HG03442 (cell line): Measurements from ENCODE around the gene TPO.

Source experiments
- ATAC-seq: cut with Tn5 transposase; IDR thresholded peaks from one replicate; pipeline ENCODE4 v1.9.1; 2021; ENCODE audit warnings: mild to moderate bottlenecking, moderate library complexity; ENCODE audit not compliant: unreplicated experiment

The TPO gene

DNA sequence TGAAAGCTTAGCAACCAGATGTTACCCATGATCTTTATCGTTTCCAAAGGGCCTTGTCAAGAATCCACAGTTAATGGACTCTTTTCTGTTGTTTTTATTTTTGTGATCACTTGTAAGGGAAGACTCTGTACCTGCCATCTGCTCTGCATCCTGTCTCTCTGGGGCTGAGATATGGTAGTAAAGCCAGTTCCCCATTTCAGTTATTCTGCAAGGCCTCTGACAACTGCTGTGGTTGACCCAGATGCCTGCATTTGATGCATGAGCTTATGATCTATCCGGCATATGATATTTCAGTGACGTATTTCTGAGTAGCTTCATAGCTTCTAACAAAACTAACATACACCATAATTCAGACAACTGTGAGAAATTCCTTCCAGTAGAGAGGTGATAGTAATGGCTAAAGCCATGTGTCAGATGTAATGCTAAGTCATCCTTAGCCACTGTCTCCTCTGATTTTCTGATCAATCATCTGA, 105.1 kb downstream of the TPO start:
- no peak for ATAC-seq

DNA sequence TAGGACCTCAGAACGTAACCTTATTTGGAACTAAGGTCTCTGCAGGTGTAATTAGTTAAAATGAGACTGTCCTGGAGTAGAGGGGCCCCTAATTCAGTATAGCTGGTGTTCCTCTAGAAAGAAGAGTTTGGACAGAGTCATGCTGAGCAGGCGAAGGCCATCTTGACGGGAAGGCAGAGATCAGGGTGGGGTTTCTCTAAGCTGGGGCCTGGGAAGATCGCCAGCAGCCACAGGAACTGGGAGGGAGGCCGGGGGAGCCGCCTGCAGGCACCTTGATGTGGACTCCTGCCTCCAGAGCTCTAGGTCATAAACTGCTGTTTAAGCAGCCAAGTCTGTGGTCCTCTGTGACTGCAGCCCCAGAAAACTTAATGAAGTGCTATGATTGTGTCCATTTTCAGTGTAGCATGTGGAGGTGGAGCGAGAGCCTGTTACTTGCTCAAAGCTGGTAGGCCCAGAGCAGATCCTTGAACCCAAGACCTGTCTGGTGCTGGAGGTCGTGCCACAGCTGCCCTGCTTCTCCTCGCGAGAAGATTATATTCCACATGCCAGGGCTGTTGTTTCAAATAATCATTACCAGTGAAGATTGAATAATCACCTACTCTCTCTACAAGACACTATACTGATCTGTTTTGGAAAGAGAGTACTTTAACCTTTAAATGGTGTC, 105.7 kb downstream of the TPO start:
- no peak for ATAC-seq

DNA sequence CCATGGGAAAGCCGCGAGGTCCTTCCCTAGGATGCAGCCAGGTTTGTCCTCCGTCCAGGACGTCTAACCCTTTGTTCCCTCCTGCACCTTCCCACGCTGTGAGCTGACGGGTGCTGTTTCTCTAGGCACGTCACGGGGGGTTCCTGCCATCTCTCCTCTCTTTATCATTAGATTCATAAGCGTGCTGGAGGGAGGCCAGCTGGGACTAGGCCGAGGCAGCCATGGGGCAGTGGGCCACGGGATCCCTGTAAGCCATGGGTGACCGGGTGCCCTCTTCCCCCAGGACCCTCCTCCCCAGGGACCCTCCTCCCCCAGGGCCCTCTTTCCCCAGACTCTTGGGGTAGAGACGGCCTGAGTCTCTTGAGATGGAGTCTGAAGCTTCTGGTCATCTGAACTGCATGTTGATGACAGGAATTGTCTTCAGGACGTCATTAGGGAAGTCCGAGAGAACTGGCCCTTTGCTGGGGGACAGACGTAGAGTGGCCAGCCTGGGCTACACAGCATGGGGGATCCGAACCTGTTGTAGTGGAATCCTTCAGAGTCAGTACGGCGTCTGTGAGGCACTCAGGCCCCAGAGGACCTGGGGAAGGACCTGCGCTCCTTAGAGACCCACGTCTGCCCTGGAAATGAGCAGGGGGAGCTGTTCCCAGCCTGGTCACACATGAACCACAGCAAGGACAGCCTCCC, 108.1 kb downstream of the TPO start:
- no peak for ATAC-seq

- no peak for ATAC-seq
Observed at GRCh38 chr2:1521878-1522830, 108.9 kb downstream of the TPO start.

DNA sequence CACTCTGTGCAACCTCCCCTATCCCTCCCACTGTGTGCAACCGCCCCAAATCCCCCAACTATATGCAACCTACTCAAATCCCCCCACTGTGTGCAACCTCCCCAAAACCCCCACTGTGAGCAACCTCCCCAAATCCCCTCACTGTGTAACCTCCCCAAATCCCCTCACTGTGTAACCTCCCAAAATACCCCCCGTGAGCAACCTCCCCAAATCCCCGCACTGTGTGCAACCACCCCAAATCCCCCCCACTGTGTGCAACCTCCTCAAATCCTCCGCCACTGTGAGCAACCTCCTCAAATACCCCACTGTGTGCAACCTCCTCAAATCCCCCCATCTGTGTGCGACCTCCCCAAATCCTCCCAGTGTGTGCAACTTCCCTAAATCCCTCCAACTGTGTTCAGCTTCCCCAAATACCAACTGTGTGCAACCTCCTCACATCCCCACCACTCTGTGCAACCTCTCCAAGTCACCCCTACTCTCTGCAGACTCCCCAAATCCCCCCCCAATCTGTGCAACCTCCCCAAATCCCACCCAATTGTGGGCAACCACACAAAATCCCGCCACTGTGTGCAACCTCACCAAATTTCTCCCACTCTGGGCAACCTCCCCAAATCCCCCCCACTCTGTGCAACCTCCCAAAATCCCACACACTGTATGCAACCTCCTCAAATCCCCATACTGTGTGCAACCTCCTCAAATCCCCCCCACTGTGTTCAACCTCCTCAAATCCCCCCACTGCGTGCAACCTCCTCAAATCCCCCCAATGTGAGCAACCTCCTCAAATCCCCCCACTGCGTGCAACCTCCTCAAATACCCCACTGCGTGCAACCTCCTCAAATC, 114.1 kb downstream of the TPO start:
- ATAC-seq = no peak

DNA sequence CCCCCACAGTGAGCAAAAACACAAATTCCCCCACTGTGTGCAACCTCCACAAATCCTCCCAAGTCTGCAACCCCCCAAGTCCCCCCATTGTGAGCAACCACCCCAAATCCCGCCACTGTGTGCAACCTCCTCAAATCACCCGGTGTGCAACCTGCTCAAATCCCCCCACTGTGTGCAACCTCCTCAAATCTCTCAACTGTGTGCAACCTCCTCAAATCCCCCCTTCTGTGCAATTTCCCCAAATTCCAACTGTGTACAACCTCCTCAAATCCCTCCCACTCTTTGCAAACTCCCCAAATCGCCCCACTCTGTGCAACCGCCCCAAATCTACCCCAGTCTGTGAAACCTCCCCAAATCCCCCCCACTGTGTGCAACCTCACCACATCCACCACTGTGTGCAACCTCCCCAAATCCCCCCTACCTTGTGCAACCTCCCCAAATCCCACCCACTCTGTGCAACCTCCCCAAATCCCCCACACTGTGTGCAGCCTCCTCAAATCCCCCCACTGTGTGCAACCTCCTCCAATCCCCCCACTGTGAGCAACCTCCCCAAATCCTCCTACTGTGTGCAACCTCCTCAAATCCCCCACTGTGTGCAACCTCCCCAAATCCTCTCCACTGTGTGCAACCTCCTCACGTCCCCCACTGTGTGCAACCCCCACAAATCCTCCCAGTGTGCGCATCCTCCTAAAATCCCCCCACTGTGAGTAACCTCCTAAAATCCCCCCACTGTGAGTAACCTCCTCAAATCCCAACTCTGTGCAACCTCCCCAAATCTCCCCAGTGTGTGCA, 115.2 kb downstream of the TPO start:
- ATAC-seq = no peak

GRCh38 chr2:1538663-1539062, 125.4 kb downstream of the TPO start:
- ATAC-seq = no peak

DNA sequence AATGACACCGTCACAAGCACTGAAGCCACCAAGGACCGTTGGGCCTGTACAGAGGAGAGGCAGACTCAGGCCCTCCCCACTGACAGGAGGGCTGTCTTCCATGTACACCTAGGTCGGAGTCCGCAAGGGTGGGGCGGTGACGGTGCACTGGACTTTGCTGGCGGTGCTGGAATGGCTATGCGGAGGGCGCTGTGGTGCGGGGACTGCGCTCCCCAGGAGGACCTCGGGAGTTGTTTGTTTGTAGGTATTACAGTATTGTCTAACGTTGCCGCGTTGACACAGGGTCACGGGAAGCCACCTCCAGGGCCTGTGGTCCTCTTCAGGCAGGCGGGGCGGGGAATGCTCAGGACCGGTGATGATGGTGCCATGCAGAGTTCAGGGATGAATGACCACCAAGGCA, 126.2 kb downstream of the TPO start:
- ATAC-seq = no peak

DNA sequence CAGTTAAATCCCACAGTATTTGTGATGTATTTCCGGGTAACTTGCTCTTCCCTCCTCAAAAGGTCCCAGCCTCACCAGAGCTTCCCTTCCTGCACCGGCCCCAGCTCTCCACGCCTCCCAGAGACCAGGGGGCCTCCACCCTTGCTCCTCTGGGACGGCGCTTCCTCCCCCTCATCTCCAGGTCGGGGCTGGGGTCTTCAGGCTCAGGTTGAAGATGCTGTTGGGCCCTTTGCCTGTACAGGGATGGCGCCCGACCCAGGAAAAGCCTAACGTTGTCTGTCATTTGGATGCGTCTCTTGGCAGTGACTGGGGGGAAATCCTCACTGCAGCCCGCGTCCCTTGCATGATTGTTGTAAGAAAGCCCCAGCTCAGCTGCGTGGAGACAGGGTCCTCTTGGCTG, 126.7 kb downstream of the TPO start:
- ATAC-seq = no peak

- ATAC-seq = no peak
Observed at GRCh38 chr2:1540481-1540880, 127.2 kb downstream of the TPO start.

DNA sequence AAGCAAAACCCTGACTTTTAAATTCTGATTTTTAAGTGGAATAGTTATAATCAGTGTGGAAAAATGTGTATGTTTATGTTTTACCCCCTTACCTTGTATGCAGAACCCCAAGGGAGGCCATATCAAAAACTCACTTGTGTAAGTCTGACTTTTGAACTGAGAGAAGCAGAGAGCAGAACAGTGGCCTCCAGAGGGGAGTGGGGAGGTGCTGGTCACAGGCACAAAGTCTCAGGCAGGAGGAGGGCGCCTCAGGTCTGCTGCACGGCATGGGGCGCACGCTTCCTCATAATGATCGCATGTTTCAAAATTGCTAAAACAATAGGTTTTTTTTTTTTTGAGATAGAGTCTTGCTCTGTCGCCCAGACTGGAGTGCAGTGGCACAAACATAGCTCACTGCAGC, 127.8 kb downstream of the TPO start:
- no peak for ATAC-seq

DNA sequence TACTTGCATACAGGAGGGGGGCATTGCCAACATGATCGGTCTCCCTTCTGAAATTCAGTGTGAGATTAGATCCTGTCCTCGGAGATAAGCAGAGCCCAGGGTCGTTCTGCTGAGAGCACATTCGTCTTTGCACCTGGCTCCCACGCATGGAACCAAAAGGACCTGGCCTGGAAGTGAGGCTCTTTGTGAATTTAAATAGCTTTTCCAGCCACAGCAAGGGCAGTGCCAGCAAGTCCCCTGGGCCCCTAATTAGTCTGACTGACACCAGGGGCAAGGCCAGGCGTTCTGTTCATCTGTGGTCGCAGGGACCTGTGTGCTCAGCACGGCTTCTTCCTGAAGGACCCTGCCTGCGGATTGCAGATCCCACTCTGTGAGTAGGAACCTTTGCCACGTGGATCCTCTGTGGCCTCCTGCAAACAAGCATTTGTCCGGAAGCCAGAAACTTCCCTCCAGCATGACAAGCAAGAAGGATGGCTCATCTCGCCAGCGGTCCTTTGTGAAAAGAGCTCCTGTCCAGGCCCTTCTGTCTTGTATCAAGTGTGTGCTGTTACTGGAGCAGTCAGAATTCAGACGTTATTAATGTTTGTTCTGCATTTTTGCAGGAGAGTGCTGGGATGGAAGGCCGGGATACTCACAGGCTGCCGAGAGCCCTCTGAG, 128.7 kb downstream of the TPO start:
- no peak for ATAC-seq

- ATAC-seq = no peak
Observed at GRCh38 chr2:1542971-1543370, 129.7 kb downstream of the TPO start.

- no peak for ATAC-seq
Observed at GRCh38 chr2:1543776-1544477, 130.7 kb downstream of the TPO start.

- ATAC-seq = no peak
Observed at GRCh38 chr2:1544478-1545069, 131.3 kb downstream of the TPO start.

DNA sequence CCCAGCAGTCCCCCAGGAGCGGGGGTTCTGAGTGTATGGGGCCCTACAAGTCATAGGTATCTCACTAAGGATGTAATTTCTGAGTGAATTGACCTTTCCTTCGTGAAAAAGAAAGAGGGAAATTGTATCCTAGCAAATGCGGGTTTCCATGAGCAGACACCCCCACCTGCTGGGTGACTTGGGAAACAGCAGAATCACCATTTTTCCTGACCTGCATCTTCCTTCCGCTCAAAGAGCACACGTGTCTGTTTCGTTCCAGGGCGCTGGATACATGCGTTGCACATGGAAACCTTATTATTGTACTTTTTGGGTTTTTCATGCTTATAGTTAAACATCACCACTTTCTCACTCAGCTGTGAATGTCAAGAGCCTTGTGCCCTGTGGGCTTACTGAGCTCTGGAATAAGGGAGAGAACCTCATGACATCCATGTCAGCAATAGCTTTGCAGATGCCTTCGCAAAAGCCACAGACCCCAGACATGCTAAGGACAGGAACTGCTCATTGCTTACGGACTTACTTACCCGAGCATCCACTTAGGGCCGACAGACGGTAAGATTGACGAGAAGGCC, 132.8 kb downstream of the TPO start:
- ATAC-seq = no peak

DNA sequence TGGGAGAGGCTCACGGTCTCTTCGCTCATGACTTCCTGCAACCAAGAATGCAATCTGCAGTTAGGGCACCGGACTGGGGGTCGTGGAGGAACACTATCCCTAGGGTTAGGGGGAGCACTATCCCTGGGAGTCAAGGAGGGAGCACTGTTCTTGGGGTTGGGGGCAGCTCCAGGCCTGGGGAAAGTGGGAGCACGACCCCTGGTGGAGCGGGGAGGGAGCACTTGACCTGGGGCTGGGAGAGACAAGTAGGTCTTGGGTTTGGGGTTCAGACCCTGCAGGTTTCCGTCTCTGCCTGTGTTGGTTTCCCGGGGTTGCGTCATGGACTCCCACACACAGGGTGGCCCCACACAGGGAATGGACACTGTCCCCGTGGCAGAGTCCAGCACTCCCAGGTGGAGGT, 133.6 kb downstream of the TPO start:
- ATAC-seq = no peak
